ENCODE measurements around the gene RNASE3.
"Not testable (repeated sequence)": the region's sequence is repeated elsewhere in the genome, so short reads cannot be mapped to it uniquely, and the experiment has no call there.

The RNASE3 gene

DNA sequence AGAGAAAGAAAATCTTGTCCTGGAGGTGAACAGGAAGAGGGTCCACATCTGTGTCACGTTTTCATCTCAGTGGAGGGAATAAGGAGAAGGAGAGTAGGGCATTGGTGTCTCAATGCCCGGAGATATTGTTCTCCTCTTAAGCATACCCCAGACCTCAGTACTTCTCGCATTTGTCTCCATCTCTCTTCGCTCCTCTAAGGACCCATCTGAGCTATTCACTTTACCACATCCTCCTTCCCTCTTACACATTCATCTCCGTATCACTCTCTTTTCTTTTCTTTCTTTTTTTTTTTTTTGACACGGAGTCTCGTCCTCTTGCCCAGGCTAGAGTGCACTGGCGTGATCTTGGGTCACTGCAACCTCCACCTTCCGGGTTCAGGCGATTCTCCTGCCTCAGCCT is 8.4 kb upstream of the RNASE3 start:
- H3K27ac Mint-ChIP-seq; H3K4me1 Mint-ChIP-seq (ENCODE audit: low read depth); H3K36me3 Mint-ChIP-seq (ENCODE audit: low read depth); H3K4me3 Mint-ChIP-seq; H3K9me3 Mint-ChIP-seq: not testable (repeated sequence)
- H3K27me3 Mint-ChIP-seq (ENCODE audit: low read depth), result peaks cover 18% of the 10 kb centered on the region

DNA sequence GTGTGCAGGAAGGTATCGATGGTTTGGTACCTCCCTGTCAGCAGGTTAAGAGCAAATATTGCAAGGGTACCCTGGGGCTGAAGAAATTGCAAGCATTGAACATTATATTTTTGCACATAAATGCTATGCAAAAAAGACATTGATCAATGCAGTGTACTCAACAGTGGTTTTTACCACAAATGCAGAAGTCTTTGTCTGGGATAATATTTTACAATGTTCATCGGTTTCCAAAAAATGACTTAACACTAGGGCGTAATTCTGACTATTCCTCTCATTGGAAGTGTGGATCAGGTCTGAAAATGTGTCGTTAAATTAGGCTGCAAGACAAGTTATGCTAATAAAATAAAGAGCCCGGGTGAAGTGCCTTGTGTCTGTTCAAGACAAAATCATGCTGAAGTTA is 2.8 kb upstream of the RNASE3 start:
- H3K9me3 Mint-ChIP-seq; H3K27me3 Mint-ChIP-seq (ENCODE audit: low read depth); H3K36me3 Mint-ChIP-seq (ENCODE audit: low read depth); H3K4me3 Mint-ChIP-seq; H3K27ac Mint-ChIP-seq; H3K4me1 Mint-ChIP-seq (ENCODE audit: low read depth): not testable (repeated sequence)

DNA sequence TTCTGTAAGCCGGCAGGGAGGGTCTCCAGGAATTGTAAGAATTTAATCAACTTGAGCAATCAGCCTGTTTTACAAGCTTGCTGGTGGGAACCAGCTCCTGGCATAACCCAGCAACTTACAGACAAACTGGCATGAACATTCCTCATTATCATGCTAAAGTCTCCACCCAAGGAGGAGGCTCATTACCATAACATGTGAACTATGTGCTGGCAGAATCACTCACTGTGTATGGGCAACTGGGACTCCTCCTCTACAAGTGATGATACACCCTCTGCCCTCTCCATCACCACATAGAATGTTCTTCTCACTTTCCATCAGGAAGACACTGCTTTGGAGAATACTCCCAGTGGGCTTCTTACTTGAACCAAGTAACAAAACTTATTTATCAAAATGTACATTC is 4.1 kb downstream of the RNASE3 start:
- not testable (repeated sequence) for H3K9me3 Mint-ChIP-seq; H3K36me3 Mint-ChIP-seq (ENCODE audit: low read depth); H3K4me3 Mint-ChIP-seq; H3K27me3 Mint-ChIP-seq (ENCODE audit: low read depth); H3K27ac Mint-ChIP-seq; H3K4me1 Mint-ChIP-seq (ENCODE audit: low read depth)

DNA sequence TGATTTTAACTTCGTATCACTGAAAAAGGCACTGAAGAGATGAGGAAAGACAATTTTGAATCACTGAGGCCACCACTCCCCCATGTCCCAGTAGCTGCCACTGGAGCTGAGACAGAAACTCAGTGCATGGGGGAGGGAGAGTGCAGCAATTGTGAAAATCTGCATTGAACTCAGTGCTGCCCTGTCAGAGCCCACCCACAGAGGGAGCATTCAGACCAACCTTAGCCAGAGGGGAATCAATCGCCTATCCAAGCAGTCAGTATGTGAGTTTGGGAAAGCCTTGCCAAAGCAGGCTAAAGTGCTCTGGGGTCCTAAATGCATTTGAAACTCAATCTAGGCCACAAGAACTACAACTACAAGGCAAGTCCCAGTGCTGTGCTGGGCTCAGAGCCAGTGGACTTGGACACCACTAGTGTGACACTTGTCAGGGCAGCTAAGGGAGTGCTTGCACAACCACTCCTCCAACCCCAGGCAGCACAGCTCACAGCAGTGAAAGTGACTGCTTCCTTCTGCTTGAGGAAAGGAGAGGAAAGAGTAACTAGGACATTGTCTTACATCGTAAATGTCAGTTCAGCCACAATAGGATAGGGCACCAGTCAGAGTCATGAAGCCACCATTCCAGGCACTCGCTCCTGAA is 13.3 kb downstream of the RNASE3 start:
- no peak overlapping the region for H3K27ac Mint-ChIP-seq
- H3K36me3 Mint-ChIP-seq (ENCODE audit: low read depth), result no peaks in the 10 kb centered on the region
- no peak overlapping the region for H3K4me3 Mint-ChIP-seq
- H3K4me1 Mint-ChIP-seq (ENCODE audit: low read depth), result no peaks in the 10 kb centered on the region
- H3K9me3 Mint-ChIP-seq, result peaks cover 3% of the 10 kb centered on the region
- peaks cover 5% of the 10 kb centered on the region for H3K27me3 Mint-ChIP-seq (ENCODE audit: low read depth)

DNA sequence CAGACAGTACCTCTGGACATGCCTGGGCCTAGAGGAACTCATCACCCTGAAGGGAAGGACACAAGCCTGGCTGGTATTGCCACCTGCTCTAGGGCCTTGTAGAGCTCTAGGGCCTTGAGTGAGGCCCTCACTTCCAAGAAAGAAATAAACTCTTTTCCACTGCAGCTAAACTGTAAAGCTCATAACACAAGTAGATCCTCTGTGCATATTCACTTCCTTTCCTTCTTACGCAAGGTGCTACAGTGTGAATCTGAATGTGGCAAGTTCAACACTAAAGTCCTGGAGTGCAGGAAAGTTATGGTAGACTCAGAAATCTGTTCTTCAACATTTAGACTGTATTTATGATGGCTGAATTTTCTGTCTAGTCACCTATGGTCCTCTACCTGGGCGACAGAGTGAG is 14.5 kb downstream of the RNASE3 start:
- Mint-ChIP-seq H3K9me3 (no peaks in the 10 kb centered on the region), H3K27me3 (ENCODE audit: low read depth) (peaks cover 8% of the 10 kb centered on the region), H3K27ac (no peak overlapping the region), H3K4me3 (no peak overlapping the region), H3K4me1 (ENCODE audit: low read depth) (no peaks in the 10 kb centered on the region), H3K36me3 (ENCODE audit: low read depth) (no peaks in the 10 kb centered on the region)

DNA sequence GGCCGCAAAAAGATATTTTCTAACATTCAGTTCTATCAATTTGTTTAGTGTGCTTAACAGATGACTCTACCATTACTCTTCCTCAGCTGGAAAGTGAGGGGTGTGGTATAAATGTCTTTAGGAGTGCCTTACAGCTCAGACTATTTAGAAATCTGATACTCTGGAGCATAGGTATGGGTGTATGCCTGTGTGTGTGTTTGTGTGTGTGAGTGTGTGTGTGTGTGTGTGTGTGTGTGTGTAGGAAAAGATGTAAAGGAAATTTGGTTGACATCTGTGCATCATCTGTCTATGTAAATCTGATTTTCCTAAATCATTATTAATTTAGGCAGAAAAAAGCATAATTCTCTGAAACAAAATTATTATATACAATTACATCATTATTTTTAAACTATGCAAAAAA is 16.0 kb downstream of the RNASE3 start:
- Mint-ChIP-seq H3K27ac (no peak overlapping the region), H3K9me3 (no peaks in the 10 kb centered on the region), H3K4me3 (no peak overlapping the region), H3K4me1 (ENCODE audit: low read depth) (no peaks in the 10 kb centered on the region), H3K36me3 (ENCODE audit: low read depth) (no peaks in the 10 kb centered on the region), H3K27me3 (ENCODE audit: low read depth) (peaks cover 7% of the 10 kb centered on the region)

DNA sequence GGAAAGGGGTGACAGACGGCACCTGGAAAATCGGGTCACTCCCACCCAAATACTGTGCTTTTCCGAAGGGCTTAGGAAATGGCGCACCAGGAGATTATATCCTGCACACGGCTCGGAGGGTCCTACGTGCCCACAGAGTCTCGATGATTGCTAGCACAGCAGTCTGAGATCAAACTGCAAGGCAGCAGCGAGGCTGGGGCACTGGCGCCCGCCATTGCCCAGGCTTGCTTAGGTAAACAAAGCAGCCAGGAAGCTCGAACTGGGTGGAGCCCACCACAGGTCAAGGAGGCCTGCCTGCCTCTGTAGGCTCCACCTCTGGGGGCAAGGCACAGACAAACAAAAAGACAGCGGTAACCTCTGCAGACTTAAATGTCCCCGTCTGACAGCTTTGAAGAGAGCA is 19.6 kb downstream of the RNASE3 start:
- H3K27me3 Mint-ChIP-seq (ENCODE audit: low read depth); H3K36me3 Mint-ChIP-seq (ENCODE audit: low read depth); H3K9me3 Mint-ChIP-seq; H3K4me3 Mint-ChIP-seq; H3K4me1 Mint-ChIP-seq (ENCODE audit: low read depth); H3K27ac Mint-ChIP-seq: not testable (repeated sequence)

DNA sequence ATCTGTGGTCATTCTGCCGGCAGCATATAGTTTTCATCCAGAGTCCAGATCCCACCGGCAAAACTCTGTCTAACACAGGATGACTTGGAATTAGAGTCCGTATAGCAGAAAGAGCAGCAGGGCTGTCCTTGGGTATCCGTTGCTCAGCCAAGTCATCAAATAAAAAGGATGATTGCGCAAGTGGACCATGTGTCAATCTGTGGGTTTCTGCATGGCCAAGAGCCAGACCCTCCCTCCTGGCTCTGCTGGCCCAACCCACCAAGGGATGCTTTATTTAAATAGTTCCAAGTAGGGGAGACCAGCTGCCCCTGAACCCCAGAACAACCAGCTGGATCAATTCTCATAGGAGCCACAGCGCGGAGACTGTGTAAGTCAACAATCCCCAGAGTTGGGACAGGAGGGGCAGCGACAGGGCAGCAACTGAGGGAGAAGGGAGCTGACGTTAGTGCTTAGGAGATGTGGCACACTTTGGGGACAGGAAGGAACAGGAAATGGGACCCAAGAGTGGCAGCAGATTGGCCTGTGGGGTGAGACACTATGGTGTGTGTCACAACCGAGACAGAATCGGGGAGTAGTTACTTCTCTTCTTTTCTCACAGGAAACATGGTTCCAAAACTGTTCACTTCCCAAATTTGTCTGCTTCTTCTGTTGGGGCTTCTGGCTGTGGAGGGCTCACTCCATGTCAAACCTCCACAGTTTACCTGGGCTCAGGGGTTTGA is 28.0 kb downstream of the RNASE3 start:
- not testable (repeated sequence) for H3K4me3 Mint-ChIP-seq; H3K27me3 Mint-ChIP-seq (ENCODE audit: low read depth); H3K4me1 Mint-ChIP-seq (ENCODE audit: low read depth); H3K9me3 Mint-ChIP-seq; H3K27ac Mint-ChIP-seq; H3K36me3 Mint-ChIP-seq (ENCODE audit: low read depth)

DNA sequence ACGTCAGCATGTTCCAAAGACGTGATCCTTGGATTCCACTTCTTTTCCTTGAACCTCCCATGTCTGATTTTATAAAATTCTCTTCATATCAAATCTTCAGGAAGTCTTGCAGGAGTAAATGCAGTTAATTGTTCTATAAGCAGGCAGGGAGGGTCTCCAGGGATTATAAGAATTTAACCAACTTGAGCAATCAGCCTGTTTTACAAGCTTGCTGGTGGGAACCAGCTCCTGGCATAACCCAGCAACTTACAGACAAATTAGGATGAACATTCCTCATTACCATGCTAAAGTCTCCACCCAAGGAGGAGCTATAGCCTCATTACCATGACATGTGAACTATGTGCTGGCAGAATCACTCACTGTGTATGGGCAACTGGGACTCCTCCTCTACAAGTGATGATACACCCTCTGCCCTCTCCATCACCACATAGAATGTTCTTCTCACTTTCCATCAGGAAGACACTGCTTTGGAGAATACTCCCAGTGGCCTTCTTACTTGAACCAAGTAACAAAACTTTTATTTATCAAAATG is 32.6 kb downstream of the RNASE3 start:
- not testable (repeated sequence) for H3K27me3 Mint-ChIP-seq (ENCODE audit: low read depth); H3K4me1 Mint-ChIP-seq (ENCODE audit: low read depth); H3K27ac Mint-ChIP-seq; H3K36me3 Mint-ChIP-seq (ENCODE audit: low read depth); H3K4me3 Mint-ChIP-seq
- peaks cover 15% of the 10 kb centered on the region for H3K9me3 Mint-ChIP-seq

DNA sequence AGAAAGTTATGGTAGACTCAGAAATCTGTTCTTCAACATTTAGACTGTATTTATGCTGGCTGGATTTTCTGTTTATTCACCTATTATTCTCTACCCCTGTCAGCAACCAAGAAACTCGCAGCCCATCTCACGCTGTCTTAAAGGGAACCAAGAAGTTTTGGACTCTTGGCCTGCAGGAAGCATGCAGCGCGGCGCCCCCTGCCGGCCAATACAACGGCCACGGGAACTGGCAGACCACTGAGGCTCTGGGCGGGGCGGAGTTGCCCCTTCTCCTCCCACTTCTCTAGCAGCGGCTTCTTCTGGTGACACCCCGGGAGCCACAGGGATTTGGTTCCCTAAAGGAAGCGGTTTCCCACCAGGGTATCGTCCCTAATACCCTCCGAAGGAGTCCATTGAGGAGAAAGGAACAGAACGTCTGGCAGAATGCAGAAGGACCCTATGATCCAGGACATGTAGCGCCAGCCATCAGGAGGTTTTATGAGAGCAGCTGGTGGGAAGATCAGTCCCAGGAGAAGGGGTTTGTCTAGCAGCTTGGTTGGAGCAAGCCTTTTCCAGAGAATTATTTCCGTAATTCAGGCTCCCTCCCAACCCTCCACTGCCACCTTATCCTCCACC is 43.1 kb downstream of the RNASE3 start:
- Mint-ChIP-seq H3K27ac (no peak overlapping the region), H3K9me3 (no peaks in the 10 kb centered on the region), H3K27me3 (ENCODE audit: low read depth) (no peaks in the 10 kb centered on the region), H3K36me3 (ENCODE audit: low read depth) (no peaks in the 10 kb centered on the region), H3K4me1 (ENCODE audit: low read depth) (no peaks in the 10 kb centered on the region), H3K4me3 (no peak overlapping the region)

DNA sequence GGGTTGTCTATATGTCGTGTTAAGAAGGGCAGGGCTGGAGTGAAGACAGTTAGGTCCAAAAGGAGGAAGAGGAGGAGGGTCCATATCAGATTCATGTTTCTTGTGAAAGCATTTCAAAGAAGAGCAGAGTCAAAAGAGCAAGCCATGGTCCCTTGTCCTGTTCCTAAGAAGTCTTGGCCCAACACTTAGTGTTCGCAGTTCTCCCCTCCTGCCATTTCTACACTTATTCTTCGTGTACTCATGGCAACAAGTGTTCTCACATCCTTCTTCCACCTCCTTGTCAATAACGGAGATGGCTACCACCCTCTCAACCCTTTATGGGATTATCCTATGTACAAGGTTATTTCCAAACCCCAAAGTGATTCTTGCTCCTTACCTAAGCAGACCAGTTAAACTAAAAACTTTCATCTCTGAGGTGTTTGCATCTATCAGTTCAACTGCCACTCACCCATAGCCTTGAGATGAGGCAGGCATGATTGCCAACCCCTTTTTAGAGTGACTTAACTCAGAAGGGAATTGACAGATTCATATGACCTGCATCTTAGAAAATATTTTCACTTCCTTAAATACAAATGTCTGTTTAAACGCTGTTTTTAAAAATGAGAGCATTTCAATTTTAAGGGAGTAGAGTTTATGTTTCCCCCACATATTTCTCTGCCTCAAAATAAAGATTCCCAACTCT is 44.3 kb downstream of the RNASE3 start:
- no peaks in the 10 kb centered on the region for H3K4me1 Mint-ChIP-seq (ENCODE audit: low read depth)
- no peak overlapping the region for H3K4me3 Mint-ChIP-seq
- no peaks in the 10 kb centered on the region for H3K9me3 Mint-ChIP-seq
- H3K36me3 Mint-ChIP-seq (ENCODE audit: low read depth), result no peaks in the 10 kb centered on the region
- no peak overlapping the region for H3K27ac Mint-ChIP-seq
- H3K27me3 Mint-ChIP-seq (ENCODE audit: low read depth), result no peaks in the 10 kb centered on the region

All from T-helper 1 cell treated with Interleukin-12 subunit alpha and Interleukin-12 subunit beta and Interleukin-4 antibody, amounts not matched to agents 30 μg/mL and 1 μg/mL, for 36 hours (primary cell).